Neutrophil (primary cell): ENCODE data around the gene SETBP1.

Experiments used
- H3K27ac ChIP-seq: fragments of 200-600 bp; sonication (generic); 2 replicates; pipeline ENCODE4 v1.5.1; 2016; ENCODE audit warnings: mild to moderate bottlenecking, moderate library complexity
- H3K27me3 ChIP-seq: fragments of 200-600 bp; sonication (generic); 2 replicates; pipeline ENCODE4 v1.6.0; 2016; ENCODE audit warnings: mild to moderate bottlenecking
- H3K36me3 ChIP-seq: fragments of 200-600 bp; sonication (generic); 2 replicates; pipeline ENCODE4 v1.5.1; 2017
- H3K4me1 ChIP-seq, 2 experiments: fragments of 200-600 bp in 1 of 2; sonication (generic) in 1 of 2; 1 replicate in 1 of 2; 2 replicates in 1 of 2; pipeline versions ENCODE4 v1.5.1 to v1.6.1; 2013 to 2016; ENCODE audit warnings: low read depth in 1 of 2, low read length in 1 of 2, mild to moderate bottlenecking in 1 of 2, moderate library complexity in 1 of 2; ENCODE audit not compliant: control insufficient read depth in 1 of 2, insufficient read depth in 1 of 2
- H3K4me3 ChIP-seq, 2 experiments: fragments of 200-600 bp in 1 of 2; sonication (generic) in 1 of 2; 1 replicate in 1 of 2; 2 replicates in 1 of 2; pipeline ENCODE4 v1.5.1; 2013 to 2016; ENCODE audit warnings: low read depth in 1 of 2, low read length in 1 of 2, mild to moderate bottlenecking in 1 of 2, moderate library complexity in 1 of 2
- H3K9me3 ChIP-seq: fragments of 200-600 bp; sonication (generic); 2 replicates; pipeline ENCODE4 v1.5.1; 2016
- TF ChIP-seq, protein P1 (sequence below): fragments of 200-600 bp; sonication (generic); IDR thresholded peaks from 2 replicates; pipeline ENCODE4 v1.5.1; 2016; ENCODE audit warnings: antibody characterized with exemption

Gene SETBP1

GRCh38 chr18:45109271-45109670 lies 428.6 kb downstream of the SETBP1 start:
- Histone ChIP-seq H3K9me3 (no peaks in the 10 kb centered on the region), H3K27me3 (no peaks in the 10 kb centered on the region), H3K4me3 (no peak overlapping the region), H3K36me3 (no peaks in the 10 kb centered on the region), H3K4me1 (peaks cover 3 to 8% of the 10 kb centered on the region in 2 experiments), H3K27ac (no peak overlapping the region)
- TF ChIP-seq, protein P1, sequence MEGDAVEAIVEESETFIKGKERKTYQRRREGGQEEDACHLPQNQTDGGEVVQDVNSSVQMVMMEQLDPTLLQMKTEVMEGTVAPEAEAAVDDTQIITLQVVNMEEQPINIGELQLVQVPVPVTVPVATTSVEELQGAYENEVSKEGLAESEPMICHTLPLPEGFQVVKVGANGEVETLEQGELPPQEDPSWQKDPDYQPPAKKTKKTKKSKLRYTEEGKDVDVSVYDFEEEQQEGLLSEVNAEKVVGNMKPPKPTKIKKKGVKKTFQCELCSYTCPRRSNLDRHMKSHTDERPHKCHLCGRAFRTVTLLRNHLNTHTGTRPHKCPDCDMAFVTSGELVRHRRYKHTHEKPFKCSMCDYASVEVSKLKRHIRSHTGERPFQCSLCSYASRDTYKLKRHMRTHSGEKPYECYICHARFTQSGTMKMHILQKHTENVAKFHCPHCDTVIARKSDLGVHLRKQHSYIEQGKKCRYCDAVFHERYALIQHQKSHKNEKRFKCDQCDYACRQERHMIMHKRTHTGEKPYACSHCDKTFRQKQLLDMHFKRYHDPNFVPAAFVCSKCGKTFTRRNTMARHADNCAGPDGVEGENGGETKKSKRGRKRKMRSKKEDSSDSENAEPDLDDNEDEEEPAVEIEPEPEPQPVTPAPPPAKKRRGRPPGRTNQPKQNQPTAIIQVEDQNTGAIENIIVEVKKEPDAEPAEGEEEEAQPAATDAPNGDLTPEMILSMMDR, result no peak

- Histone ChIP-seq H3K27ac (no peak overlapping the region), H3K27me3 (no peaks in the 10 kb centered on the region), H3K36me3 (no peaks in the 10 kb centered on the region), H3K4me1 (peaks cover 3 to 8% of the 10 kb centered on the region in 2 experiments), H3K4me3 (no peak overlapping the region), H3K9me3 (no peaks in the 10 kb centered on the region)
- TF ChIP-seq, protein P1, result no peak
Measured at GRCh38 chr18:45109706-45110105, 429.0 kb downstream of the SETBP1 start.

DNA sequence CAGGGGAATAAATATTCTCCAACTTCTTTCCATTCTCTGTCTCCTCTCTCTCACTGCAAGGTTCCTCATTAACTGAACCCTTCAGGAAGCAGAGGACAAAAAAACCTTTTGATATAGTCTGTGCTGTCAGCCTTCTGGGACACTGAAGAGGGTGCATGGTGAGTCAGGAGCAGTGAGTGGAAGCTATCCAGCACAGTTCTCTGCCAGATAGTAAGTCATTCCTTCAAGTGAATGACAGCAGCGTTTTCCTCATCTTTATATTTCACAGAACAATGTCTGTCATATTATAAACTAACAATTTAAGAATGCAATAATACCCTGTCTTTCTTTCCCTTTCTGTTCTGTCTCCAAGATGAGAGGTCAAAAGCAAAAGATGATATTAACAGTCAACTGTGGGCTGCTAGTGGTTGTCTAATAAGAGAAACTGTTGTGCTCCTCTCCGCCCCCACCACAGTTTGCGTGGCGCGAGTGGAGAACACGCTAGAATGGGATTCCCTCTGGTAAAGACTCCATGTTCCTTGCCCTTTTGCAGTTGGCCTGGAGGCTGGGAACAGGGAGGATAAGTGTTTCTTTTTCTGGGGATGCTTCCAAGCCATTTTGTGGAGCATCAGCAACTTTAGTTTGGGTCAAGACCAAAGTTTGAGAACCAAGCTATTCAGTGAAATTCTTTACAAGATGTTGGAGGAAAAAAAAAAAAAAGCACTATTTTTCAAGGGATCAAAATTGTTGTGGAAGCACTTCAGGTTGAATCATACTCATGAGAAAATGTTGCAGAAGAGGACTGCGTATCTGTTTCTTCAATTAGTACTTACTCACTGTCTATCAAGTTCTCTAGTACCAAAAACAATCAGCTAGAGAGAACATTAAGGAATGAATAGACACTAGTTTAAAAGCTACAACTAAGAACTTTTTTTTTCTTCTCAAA lies 430.2 kb downstream of the SETBP1 start:
- H3K4me1 ChIP-seq, result peaks cover 3 to 8% of the 10 kb centered on the region in 2 experiments
- TF ChIP-seq, protein P1, result no peak
- no peaks in the 10 kb centered on the region for H3K27me3 ChIP-seq
- H3K9me3 ChIP-seq, result no peaks in the 10 kb centered on the region
- no peak overlapping the region for H3K4me3 ChIP-seq
- H3K27ac ChIP-seq, result no peak overlapping the region
- H3K36me3 ChIP-seq, result no peaks in the 10 kb centered on the region

DNA sequence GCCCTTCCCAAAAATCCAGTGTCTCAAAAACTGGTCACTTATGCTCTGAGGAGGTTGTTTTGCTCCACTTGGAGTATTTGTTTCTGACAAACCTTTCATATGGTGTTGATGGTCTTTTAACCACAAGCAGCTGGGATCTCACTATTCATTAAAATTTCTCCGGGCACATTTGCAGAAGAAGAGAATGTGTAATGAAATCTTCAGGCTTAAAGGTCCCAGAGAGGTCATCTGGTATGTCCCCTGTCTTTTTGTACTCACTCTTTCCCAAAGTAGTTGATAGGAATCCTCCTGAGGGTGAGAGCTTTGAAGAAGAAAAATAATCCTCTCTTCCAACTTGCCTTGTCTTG lies 430.8 kb downstream of the SETBP1 start:
- no peak overlapping the region for H3K4me3 ChIP-seq
- no peaks in the 10 kb centered on the region for H3K9me3 ChIP-seq
- H3K36me3 ChIP-seq, result no peaks in the 10 kb centered on the region
- no peak overlapping the region for H3K27ac ChIP-seq
- TF ChIP-seq, protein P1, result no peak
- H3K4me1 ChIP-seq, result peaks cover 0 to 4% of the 10 kb centered on the region in 2 experiments
- no peaks in the 10 kb centered on the region for H3K27me3 ChIP-seq

- no peaks in the 10 kb centered on the region for H3K4me1 ChIP-seq
- H3K4me3 ChIP-seq, result no peak overlapping the region
- no peaks in the 10 kb centered on the region for H3K9me3 ChIP-seq
- H3K27ac ChIP-seq, result no peak overlapping the region
- TF ChIP-seq, protein P1, result no peak
- no peaks in the 10 kb centered on the region for H3K27me3 ChIP-seq
- no peaks in the 10 kb centered on the region for H3K36me3 ChIP-seq
Measured at GRCh38 chr18:45112682-45113081, 432.0 kb downstream of the SETBP1 start.
